Vagina (tissue), 2 donors: Measurements from ENCODE around the gene LYPD4.

Experiments
- POLR2AphosphoS5 ChIP-seq, 2 donors: sonication (generic); formaldehyde crosslinking; IDR thresholded peaks; one replicate each; pipeline ENCODE4 v1.9.0; 2017; ENCODE audit warnings: antibody characterized with exemption in 2 of 2, mild to moderate bottlenecking in 2 of 2, low read depth in 1 of 2; ENCODE audit not compliant: insufficient read depth in 1 of 2
- TF ChIP-seq, protein P1 (sequence below), 3 experiments: fragments of 450-650 bp in 2 of 3; fragments of 200-600 bp in 1 of 3; sonication (generic) in 1 of 3; IDR thresholded peaks; one replicate each; pipeline ENCODE4 v1.5.1; 2017 to 2019; ENCODE audit warnings: antibody characterized with exemption in 3 of 3, mild to moderate bottlenecking in 2 of 3, moderate library complexity in 2 of 3

GRCh38 chr19:41879080-41879479 is 34.6 kb upstream of the LYPD4 start:
- TF ChIP-seq, protein P1, sequence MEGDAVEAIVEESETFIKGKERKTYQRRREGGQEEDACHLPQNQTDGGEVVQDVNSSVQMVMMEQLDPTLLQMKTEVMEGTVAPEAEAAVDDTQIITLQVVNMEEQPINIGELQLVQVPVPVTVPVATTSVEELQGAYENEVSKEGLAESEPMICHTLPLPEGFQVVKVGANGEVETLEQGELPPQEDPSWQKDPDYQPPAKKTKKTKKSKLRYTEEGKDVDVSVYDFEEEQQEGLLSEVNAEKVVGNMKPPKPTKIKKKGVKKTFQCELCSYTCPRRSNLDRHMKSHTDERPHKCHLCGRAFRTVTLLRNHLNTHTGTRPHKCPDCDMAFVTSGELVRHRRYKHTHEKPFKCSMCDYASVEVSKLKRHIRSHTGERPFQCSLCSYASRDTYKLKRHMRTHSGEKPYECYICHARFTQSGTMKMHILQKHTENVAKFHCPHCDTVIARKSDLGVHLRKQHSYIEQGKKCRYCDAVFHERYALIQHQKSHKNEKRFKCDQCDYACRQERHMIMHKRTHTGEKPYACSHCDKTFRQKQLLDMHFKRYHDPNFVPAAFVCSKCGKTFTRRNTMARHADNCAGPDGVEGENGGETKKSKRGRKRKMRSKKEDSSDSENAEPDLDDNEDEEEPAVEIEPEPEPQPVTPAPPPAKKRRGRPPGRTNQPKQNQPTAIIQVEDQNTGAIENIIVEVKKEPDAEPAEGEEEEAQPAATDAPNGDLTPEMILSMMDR (IDR thresholded peaks at IDR 0.05), result no peak
- no peak for TF ChIP-seq POLR2AphosphoS5 (IDR thresholded peaks at IDR 0.05; ENCODE audit: insufficient read depth in 1 of 2, low read depth in 1 of 2)
